Stomach smooth muscle (tissue), 2 donors: Measurements from ENCODE around the gene DHFR2.

ENCODE experiments used
- H3K27ac ChIP-seq: one replicate; pipeline ENCODE4 v1.7.0; 2013; ENCODE audit warnings: mild to moderate bottlenecking, low read length, inconsistent platforms
- H3K27me3 ChIP-seq, 2 donors: one replicate each; pipeline ENCODE4 v1.7.0; 2013; ENCODE audit warnings: low read length in 2 of 2; ENCODE audit not compliant: insufficient read depth in 2 of 2, control insufficient read depth in 1 of 2
- H3K36me3 ChIP-seq, 2 donors: one replicate each; pipeline ENCODE4 v1.7.0; 2013; ENCODE audit warnings: low read length in 2 of 2; ENCODE audit not compliant: control insufficient read depth in 2 of 2, insufficient read depth in 2 of 2
- H3K4me1 ChIP-seq: one replicate; pipeline ENCODE4 v1.7.0; 2013; ENCODE audit warnings: low read length; ENCODE audit not compliant: control insufficient read depth, insufficient read depth
- H3K4me3 ChIP-seq, 2 donors: one replicate each; pipeline ENCODE4 v1.7.0; 2013; ENCODE audit warnings: low read length in 2 of 2
- H3K9ac ChIP-seq, 2 donors: one replicate each; pipeline ENCODE4 v1.7.0; 2013; ENCODE audit warnings: low read length in 2 of 2, mild to moderate bottlenecking in 1 of 2
- H3K9me3 ChIP-seq, 2 donors: one replicate each; pipeline ENCODE4 v1.7.0; 2013; ENCODE audit warnings: low read length in 2 of 2; ENCODE audit not compliant: control insufficient read depth in 2 of 2
- donor health status: healthy.
- donor health status: Pancreatic carcinoma.

DHFR2 gene

DNA sequence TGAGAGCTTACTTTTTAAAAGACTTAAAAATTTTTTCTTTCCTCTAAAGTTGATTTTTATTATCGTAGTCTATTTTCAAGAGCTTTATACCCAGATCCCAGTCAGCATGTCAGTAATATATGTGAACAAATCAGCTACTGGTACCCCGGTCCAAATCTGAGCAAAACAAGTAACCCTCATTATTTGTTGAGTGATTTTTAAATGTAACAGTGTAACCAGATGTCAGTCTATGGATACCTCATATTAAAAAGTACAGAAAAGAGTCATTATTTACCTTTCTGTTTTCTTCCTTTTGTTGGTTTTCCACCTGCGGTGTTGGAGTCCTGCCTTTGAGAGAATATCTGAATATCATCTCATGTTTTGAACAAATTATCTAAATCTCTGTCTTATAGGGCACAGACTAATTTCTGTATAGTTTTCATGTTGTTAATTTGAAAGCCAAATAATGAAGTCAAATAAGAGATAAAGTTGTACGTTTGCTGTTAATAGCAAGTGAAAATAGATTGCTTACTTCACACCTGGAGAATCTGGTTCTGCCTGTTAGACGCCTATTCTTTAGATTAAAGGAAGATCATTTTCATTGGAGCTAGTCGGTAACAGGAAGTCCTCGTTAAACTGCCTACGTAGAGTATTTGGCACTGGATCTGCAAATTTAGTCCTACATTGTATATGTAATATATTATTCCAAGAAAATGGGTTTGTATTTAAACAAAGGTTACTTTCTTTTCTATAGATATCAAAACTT lies 34.5 kb downstream of the DHFR2 start, which contains the start of gene STX19:
Gene STX19 (minus strand): TSS at position 505 of the 745 bp plus-strand sequence. CDS start 13,328 bp downstream, outside the sequence.
- no peak within 1 kb of the TSS for H3K27ac ChIP-seq
- H3K4me3 ChIP-seq, result no peak within 1 kb of the TSS

DNA sequence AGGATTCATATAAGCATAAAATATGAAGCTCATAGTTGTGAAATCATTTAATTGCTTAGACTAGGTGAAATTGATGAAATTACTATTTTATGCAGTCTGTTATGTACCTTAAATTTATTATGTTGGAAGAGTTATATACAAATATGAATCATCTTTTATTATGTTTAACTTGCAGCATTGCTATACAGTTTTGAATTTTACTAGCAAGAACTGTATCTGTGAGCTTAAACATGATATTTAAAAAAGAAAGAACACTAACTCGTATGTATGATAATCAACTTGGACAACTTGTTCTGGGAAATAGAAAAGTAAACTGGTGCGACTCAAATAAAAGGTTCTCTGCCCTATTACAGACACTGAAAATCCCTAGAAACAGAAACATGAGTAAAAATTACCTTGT lies 36.1 kb downstream of the DHFR2 start:
- no peak overlapping the region for H3K27ac ChIP-seq

More for the DNA sequence above, 34.5 kb downstream of the DHFR2 start, which contains the start of gene STX19:
- Histone ChIP-seq H3K36me3 (no peaks in the 10 kb centered on the region), H3K9ac (no peak within 1 kb of the TSS), H3K27me3 (no peaks in the 10 kb centered on the region), H3K4me1 (no peaks in the 10 kb centered on the region), H3K9me3 (no peaks in the 10 kb centered on the region)

DNA sequence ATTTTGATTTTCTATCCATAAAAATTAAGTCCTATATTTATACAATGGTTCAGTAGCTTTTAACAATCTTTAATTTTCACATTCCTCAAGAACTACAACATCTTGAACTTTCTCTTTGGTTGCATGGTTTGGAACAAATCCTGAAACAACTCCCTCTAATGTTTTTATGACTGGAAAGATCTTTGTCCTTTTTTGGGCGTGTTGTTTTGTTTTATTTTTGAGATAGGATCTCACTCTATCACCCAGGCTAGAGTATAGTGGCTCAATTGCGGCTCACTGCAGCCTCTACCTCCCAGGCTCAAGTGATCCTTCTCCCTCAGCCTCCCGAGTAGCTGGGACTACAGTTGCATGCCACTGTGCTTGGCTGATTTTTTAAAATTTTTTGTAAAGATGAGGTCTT lies 38.3 kb downstream of the DHFR2 start:
- no peaks in the 10 kb centered on the region for H3K4me1 ChIP-seq
- no peaks in the 10 kb centered on the region for H3K9me3 ChIP-seq
- H3K9ac ChIP-seq, result no peak overlapping the region
- no peak overlapping the region for H3K27ac ChIP-seq
- no peaks in the 10 kb centered on the region for H3K27me3 ChIP-seq
- H3K36me3 ChIP-seq, result peaks cover 0 to 3% of the 10 kb centered on the region in 2 donors
- H3K4me3 ChIP-seq, result no peak overlapping the region

More for the DNA sequence above, 36.1 kb downstream of the DHFR2 start:
- Histone ChIP-seq H3K9me3 (no peaks in the 10 kb centered on the region), H3K4me1 (no peaks in the 10 kb centered on the region), H3K4me3 (no peak overlapping the region), H3K27me3 (no peaks in the 10 kb centered on the region), H3K36me3 (peaks cover 0 to 1% of the 10 kb centered on the region in 2 donors), H3K9ac (no peak overlapping the region)

DNA sequence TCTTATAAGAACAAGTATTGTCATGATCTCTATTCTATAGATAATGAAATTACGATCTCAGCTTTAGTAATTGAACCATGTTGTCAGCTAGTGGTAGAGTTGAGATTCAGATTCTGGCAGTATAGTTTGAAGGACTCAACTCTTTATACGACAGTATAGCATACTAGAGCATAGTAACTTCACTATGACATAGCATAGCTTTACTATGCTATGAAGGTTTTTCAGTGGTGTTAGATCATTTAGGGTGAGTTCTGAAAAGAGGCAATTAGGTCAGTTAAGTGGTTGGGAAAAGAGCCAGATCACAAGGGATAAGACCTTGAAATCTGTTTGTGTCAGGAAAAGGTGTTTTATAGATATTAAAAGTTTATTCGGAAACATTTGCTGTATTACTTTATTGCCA lies 42.4 kb downstream of the DHFR2 start:
- H3K9me3 ChIP-seq, result no peaks in the 10 kb centered on the region
- no peak overlapping the region for H3K4me3 ChIP-seq
- no peaks in the 10 kb centered on the region for H3K4me1 ChIP-seq
- H3K27ac ChIP-seq, result no peak overlapping the region
- peaks cover 0 to 3% of the 10 kb centered on the region in 2 donors for H3K36me3 ChIP-seq
- H3K27me3 ChIP-seq, result no peaks in the 10 kb centered on the region
- no peak overlapping the region for H3K9ac ChIP-seq

DNA sequence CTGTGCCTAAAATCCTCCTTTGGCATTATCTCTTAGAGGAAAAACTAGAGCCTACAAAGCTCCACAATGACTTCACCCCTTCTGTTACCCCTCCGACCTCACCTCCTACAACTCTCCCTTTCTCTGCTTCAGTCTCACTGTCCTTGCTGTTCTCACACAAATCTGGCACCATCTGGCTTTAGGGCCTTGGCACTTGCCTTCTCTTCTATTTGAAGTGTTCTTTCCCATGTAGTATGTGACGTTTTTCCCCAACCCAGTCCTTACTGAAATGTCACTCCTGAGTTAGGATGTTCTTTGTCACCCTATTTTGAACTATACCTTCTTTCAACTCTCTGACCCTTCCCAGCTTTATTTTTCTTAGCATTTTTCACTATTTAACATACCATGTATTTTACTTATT lies 43.1 kb downstream of the DHFR2 start:
- H3K9ac ChIP-seq, result no peak overlapping the region
- no peak overlapping the region for H3K4me3 ChIP-seq
- no peaks in the 10 kb centered on the region for H3K4me1 ChIP-seq
- H3K36me3 ChIP-seq, result peaks cover 0 to 3% of the 10 kb centered on the region in 2 donors
- H3K9me3 ChIP-seq, result no peaks in the 10 kb centered on the region
- no peak overlapping the region for H3K27ac ChIP-seq
- H3K27me3 ChIP-seq, result no peaks in the 10 kb centered on the region

DNA sequence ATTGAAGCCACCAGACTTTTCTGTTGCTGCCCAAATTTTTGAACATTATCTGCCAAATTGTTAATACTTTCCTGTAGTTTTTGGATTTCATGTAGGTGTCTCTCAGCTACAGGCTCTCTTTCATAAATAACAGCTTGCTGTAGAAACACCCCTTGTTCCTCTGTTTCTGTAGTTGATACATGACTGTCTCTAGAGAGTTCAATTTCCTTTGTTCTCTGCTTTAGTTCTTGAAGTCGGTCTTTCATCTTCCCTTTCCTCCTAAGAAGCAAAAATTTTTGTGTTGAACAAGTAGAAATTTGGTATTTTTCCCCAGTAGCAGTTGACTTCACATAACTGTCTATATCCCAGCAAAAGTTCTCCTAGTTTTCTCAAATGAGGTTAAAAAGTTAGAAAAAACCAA lies 47.7 kb downstream of the DHFR2 start:
- H3K9me3 ChIP-seq, result no peaks in the 10 kb centered on the region
- no peaks in the 10 kb centered on the region for H3K4me1 ChIP-seq
- no peak overlapping the region for H3K4me3 ChIP-seq
- no peaks in the 10 kb centered on the region for H3K27me3 ChIP-seq
- no peak overlapping the region for H3K27ac ChIP-seq
- no peaks in the 10 kb centered on the region for H3K36me3 ChIP-seq
- no peak overlapping the region for H3K9ac ChIP-seq

DNA sequence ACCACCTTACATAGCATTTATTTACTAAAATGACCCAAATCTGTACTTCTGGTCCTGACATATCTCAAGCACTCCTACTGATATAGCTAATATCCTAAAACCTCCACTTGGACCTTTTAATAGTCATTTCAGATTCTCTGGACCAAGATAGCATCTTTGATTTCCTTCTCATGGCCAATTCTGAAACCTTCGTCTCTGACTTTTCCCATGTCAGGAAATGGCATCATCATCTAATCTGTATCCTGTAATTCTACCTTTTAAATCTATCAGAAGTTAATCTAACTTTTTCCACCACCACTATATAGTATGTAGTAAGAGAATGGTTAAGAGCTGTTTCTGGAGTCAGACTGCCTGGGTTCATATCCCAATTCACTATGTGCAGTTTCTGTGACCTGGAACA lies 50.5 kb downstream of the DHFR2 start:
- Histone ChIP-seq H3K36me3 (no peaks in the 10 kb centered on the region), H3K9me3 (no peaks in the 10 kb centered on the region), H3K9ac (no peak overlapping the region), H3K4me3 (no peak overlapping the region), H3K4me1 (no peaks in the 10 kb centered on the region), H3K27ac (no peak overlapping the region), H3K27me3 (no peaks in the 10 kb centered on the region)

DNA sequence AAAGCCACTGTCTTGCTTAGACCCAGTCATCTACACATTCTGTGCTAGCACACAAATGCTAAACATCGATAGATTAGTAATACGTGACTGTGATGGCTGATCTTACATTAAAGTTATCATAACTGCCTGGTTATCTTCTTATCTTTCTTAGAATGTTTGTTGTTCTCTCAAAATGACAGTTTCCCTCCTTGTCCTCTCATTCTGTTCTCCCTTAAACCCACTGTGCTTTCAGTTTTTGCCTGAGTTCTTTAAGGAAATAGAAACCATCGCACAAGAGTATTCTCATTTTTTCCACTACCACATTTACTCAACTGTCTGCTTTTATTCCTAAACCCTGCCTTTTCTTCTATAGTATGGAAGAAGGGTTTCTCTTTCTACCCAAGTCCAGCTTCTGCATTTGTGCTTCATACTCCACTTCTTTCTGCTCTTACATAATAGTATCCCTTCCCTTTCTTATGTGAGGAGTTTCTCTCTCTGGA lies 51.4 kb downstream of the DHFR2 start:
- no peaks in the 10 kb centered on the region for H3K9me3 ChIP-seq
- H3K27me3 ChIP-seq, result no peaks in the 10 kb centered on the region
- H3K9ac ChIP-seq, result no peak overlapping the region
- no peak overlapping the region for H3K4me3 ChIP-seq
- H3K4me1 ChIP-seq, result no peaks in the 10 kb centered on the region
- H3K36me3 ChIP-seq, result no peaks in the 10 kb centered on the region
- H3K27ac ChIP-seq, result no peak overlapping the region

DNA sequence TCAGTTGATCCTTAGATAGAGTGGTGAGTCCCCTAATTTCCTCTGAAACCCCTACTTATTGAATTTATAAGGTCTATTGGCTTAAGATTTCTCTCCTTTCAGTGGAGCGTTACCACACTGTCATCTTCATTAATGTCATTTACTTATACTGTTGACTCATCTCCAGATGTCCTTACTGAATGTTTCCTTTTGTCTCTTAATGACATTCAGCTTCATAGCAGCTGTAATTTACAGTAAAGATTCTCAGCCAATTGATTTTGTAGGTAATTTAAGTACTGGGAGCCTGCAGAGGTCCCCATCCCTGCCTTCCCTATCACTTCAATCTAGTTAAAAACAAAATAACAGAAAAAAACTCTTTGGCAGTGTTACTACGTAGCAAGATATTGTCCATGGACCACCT lies 53.1 kb downstream of the DHFR2 start:
- no peaks in the 10 kb centered on the region for H3K27me3 ChIP-seq
- no peak overlapping the region for H3K9ac ChIP-seq
- no peaks in the 10 kb centered on the region for H3K9me3 ChIP-seq
- H3K36me3 ChIP-seq, result no peaks in the 10 kb centered on the region
- no peaks in the 10 kb centered on the region for H3K4me1 ChIP-seq
- H3K27ac ChIP-seq, result no peak overlapping the region
- no peak overlapping the region for H3K4me3 ChIP-seq

DNA sequence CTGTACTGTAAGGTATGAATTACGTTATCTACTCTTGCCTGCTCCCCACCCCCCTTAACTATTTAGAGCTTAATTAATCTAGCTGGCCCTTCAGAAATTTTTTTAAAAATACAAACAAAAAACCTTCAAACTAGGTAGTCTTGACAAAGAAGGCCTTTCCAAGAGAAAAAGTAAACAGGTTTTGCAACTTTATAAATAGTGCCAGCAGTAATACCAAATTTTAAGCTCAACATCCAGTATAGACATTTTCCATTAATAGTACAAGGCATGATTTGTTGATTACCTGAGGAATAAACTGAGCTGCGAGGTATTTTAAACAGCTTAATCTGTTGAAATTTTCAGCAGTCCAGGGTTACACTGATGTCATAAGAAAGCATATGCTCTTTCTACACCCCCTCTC lies 54.5 kb downstream of the DHFR2 start:
- Histone ChIP-seq H3K9me3 (no peaks in the 10 kb centered on the region), H3K4me1 (no peaks in the 10 kb centered on the region), H3K27ac (no peak overlapping the region), H3K9ac (no peak overlapping the region), H3K36me3 (no peaks in the 10 kb centered on the region), H3K27me3 (no peaks in the 10 kb centered on the region), H3K4me3 (no peak overlapping the region)
